ENCODE measurements around the gene CD2BP2.

Gene CD2BP2

GRCh38 chr16:30394592-30395154 is 39.6 kb upstream of the CD2BP2 start:
- Histone ChIP-seq H3K36me3 (ENCODE audit: control insufficient read depth, insufficient read depth, low read length) (peaks cover 21% of the 10 kb centered on the region), H3K27me3 (ENCODE audit: control insufficient read depth, insufficient read depth, low read length) (no peaks in the 10 kb centered on the region), H3K27ac (ENCODE audit: low read depth, low read length) (peak overlapping the region; percentile 97), H3K4me1 (ENCODE audit: control insufficient read depth, insufficient read depth, low read length) (peaks cover 20% of the 10 kb centered on the region), H3K9me3 (ENCODE audit: control insufficient read depth, insufficient read depth, low read depth, low read length) (no peaks in the 10 kb centered on the region), H3K9ac (ENCODE audit: low read length) (peak overlapping the region; percentile 93), H3K4me3 (ENCODE audit: low read depth, low read length) (peak overlapping the region; percentile 91)

DNA sequence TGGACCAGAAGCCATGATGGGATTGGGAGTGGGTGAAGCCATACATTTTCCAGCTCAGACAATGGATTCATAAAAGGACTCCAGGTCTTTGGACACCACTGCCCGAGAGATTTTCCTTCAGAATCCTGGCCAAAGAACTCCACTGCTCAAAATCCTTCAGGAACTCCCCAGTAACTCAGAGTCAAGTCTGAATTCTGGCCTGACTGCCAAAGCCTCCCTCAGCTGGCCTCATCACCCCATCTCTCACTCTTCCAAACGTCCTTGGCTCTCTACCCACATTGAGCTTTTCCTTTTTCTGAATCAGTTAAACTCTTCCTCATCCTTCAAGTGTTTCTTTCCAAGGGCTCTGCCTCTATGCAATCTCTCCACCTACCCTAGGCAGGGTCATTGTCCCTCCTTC is 28.4 kb upstream of the CD2BP2 start:
- Histone ChIP-seq H3K9me3 (ENCODE audit: control insufficient read depth, insufficient read depth, low read depth, low read length) (no peaks in the 10 kb centered on the region), H3K4me1 (ENCODE audit: control insufficient read depth, insufficient read depth, low read length) (peaks cover 12% of the 10 kb centered on the region), H3K27ac (ENCODE audit: low read depth, low read length) (no peak overlapping the region), H3K4me3 (ENCODE audit: low read depth, low read length) (no peak overlapping the region), H3K9ac (ENCODE audit: low read length) (no peak overlapping the region), H3K36me3 (ENCODE audit: control insufficient read depth, insufficient read depth, low read length) (no peaks in the 10 kb centered on the region), H3K27me3 (ENCODE audit: control insufficient read depth, insufficient read depth, low read length) (no peaks in the 10 kb centered on the region)

DNA sequence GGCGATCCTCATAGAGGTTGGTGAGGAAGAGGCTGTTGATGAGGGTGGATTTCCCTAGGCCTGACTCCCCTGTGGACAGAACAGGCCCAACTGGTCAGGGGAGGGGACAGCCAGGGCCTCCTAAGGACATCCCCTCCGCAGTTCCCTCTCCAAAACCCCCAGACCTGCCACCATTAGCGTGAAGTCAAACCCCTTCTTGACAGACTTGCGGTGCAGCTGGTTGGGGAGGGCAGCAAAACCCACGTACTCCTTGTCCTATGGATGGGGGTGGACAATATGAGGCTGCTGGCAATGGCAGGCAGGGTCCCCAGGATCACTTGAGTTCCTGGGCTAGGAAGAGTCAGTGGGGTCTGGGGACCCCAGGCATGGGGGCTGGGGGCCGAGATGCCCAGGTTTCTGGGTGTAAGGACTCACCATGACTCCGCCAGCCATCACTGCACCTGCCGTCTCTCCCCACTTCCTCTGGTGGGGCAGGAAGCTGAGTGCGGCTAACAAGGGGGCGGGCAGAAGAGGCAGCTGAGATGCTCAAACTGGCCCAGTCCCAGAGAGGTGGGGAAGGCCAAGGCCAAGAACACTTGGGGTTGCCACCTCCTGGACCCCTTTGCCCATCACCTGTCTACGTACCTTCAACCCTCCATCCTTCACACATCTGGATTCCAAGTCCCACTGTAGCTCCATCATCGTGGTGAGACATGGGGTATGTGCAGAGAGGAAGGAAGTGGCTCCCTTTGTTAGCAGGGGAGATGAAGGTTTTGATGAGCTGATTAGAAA is 27.2 kb upstream of the CD2BP2 start, which contains the start of gene SEPTIN1:
SEPTIN1 (minus strand) TSS at position 451 of the 771 bp plus-strand sequence; CDS start at position 432, 19 bp downstream.
- Histone ChIP-seq H3K27ac (ENCODE audit: low read depth, low read length) (no peak within 1 kb of the TSS), H3K9ac (ENCODE audit: low read length) (no peak within 1 kb of the TSS), H3K27me3 (ENCODE audit: control insufficient read depth, insufficient read depth, low read length) (no peaks in the 10 kb centered on the region), H3K4me3 (ENCODE audit: low read depth, low read length) (no peak within 1 kb of the TSS), H3K9me3 (ENCODE audit: control insufficient read depth, insufficient read depth, low read depth, low read length) (no peaks in the 10 kb centered on the region), H3K36me3 (ENCODE audit: control insufficient read depth, insufficient read depth, low read length) (no peaks in the 10 kb centered on the region), H3K4me1 (ENCODE audit: control insufficient read depth, insufficient read depth, low read length) (peaks cover 14% of the 10 kb centered on the region)

DNA sequence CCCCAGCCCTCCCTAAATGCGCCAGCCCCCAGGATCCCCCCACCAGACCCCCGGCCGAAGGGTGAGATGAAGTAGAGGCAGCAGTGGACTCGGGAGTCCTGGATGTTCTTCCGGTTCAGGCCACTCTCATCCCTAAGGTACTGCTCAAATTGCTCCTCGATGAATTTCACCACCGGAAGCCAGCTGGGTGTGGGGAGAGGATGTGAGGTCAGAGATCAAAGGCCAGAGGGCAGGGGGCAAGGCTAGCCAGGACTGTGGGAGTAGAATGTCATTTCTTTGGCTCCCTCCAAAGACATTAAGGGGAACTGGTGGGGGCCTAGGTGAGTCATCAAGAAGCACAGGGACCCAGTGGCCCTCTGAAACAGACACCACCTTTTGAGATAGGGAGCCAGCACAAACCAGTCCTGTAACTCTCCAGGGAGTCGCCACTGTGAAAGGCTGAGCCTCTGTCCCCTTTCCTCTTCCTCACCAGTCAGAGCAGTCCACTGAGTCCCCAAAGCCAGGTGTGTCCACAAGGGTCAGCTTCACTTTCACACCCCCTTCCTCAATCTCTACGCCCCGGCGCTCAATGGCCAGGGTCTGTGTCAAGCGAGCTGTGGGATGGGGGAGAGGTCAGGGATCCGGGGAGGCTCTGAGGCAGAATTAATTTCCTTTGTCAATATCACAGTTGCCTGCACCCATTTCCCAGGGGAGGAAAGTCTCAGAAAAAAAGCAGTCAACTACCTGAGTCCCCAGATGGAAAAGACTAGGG is 26.4 kb upstream of the CD2BP2 start:
- Histone ChIP-seq H3K27ac (ENCODE audit: low read depth, low read length) (no peak overlapping the region), H3K9me3 (ENCODE audit: control insufficient read depth, insufficient read depth, low read depth, low read length) (no peaks in the 10 kb centered on the region), H3K4me1 (ENCODE audit: control insufficient read depth, insufficient read depth, low read length) (peaks cover 21% of the 10 kb centered on the region), H3K36me3 (ENCODE audit: control insufficient read depth, insufficient read depth, low read length) (no peaks in the 10 kb centered on the region), H3K4me3 (ENCODE audit: low read depth, low read length) (no peak overlapping the region), H3K9ac (ENCODE audit: low read length) (no peak overlapping the region), H3K27me3 (ENCODE audit: control insufficient read depth, insufficient read depth, low read length) (no peaks in the 10 kb centered on the region)

DNA sequence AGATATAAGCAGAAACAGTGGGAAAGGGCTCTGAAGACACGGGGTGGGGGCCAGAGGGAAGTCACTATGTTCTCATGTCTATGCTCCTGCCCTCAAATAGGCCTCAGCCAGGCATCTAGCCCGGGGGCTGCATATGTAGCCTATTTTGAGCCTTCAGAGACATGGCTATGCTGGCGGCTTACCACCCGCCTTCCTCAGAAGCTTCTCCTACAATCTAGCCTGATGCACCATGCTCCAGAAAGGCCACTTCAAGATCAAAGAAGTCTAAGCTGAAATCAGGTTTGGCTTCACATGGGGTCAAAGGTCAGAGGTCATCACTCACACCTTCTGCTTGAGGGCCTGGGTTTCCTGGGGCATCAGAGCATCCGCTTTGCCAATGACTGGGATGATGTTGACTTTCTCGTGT is 25.7 kb upstream of the CD2BP2 start:
- Histone ChIP-seq H3K36me3 (ENCODE audit: control insufficient read depth, insufficient read depth, low read length) (no peaks in the 10 kb centered on the region), H3K27ac (ENCODE audit: low read depth, low read length) (no peak overlapping the region), H3K9ac (ENCODE audit: low read length) (no peak overlapping the region), H3K9me3 (ENCODE audit: control insufficient read depth, insufficient read depth, low read depth, low read length) (no peaks in the 10 kb centered on the region), H3K4me1 (ENCODE audit: control insufficient read depth, insufficient read depth, low read length) (peaks cover 25% of the 10 kb centered on the region), H3K4me3 (ENCODE audit: low read depth, low read length) (no peak overlapping the region), H3K27me3 (ENCODE audit: control insufficient read depth, insufficient read depth, low read length) (no peaks in the 10 kb centered on the region)

GRCh38 chr16:30380072-30380802 is 25.1 kb upstream of the CD2BP2 start:
- H3K9me3 ChIP-seq (ENCODE audit: control insufficient read depth, insufficient read depth, low read depth, low read length): no peaks in the 10 kb centered on the region
- H3K9ac ChIP-seq (ENCODE audit: low read length): no peak overlapping the region
- H3K36me3 ChIP-seq (ENCODE audit: control insufficient read depth, insufficient read depth, low read length): no peaks in the 10 kb centered on the region
- H3K4me3 ChIP-seq (ENCODE audit: low read depth, low read length): no peak overlapping the region
- peaks cover 29% of the 10 kb centered on the region for H3K4me1 ChIP-seq (ENCODE audit: control insufficient read depth, insufficient read depth, low read length)
- H3K27ac ChIP-seq (ENCODE audit: low read depth, low read length): no peak overlapping the region
- no peaks in the 10 kb centered on the region for H3K27me3 ChIP-seq (ENCODE audit: control insufficient read depth, insufficient read depth, low read length)

DNA sequence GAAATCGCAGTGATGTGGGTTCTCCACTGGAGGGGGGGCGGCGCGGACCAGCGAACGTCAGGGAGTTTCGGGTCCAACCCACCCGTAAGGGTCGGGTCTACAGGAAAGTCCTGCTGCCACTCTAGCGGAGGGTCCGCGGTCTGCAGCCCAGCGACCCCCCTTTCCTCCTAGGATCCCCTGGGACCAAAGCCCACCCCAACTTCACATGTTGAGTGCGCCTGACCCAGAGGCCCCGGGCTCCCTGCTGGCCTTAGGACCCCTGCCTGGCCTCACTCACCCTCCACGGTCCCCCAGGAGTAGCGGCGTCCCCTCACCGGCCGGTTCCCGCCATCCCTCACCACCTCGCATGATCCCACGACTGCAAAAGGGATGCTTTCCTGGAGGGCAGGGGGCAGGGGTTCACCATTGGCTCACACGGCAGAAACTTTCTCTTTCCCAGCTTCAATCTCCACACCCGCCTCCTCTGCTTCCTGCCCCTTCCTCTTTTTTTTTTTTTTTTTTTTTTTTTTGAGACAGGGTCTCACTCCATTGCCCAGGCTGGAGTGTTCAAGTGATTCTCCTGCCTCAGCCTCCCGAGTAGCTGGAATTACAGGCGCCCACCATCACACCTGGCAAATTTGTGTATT is 24.2 kb upstream of the CD2BP2 start:
- no peaks in the 10 kb centered on the region for H3K27me3 ChIP-seq (ENCODE audit: control insufficient read depth, insufficient read depth, low read length)
- H3K4me3 ChIP-seq (ENCODE audit: low read depth, low read length): peak overlapping the region; percentile 88
- no peaks in the 10 kb centered on the region for H3K9me3 ChIP-seq (ENCODE audit: control insufficient read depth, insufficient read depth, low read depth, low read length)
- H3K9ac ChIP-seq (ENCODE audit: low read length): peak overlapping the region; percentile 73
- peaks cover 29% of the 10 kb centered on the region for H3K4me1 ChIP-seq (ENCODE audit: control insufficient read depth, insufficient read depth, low read length)
- H3K27ac ChIP-seq (ENCODE audit: low read depth, low read length): no peak overlapping the region
- no peaks in the 10 kb centered on the region for H3K36me3 ChIP-seq (ENCODE audit: control insufficient read depth, insufficient read depth, low read length)

DNA sequence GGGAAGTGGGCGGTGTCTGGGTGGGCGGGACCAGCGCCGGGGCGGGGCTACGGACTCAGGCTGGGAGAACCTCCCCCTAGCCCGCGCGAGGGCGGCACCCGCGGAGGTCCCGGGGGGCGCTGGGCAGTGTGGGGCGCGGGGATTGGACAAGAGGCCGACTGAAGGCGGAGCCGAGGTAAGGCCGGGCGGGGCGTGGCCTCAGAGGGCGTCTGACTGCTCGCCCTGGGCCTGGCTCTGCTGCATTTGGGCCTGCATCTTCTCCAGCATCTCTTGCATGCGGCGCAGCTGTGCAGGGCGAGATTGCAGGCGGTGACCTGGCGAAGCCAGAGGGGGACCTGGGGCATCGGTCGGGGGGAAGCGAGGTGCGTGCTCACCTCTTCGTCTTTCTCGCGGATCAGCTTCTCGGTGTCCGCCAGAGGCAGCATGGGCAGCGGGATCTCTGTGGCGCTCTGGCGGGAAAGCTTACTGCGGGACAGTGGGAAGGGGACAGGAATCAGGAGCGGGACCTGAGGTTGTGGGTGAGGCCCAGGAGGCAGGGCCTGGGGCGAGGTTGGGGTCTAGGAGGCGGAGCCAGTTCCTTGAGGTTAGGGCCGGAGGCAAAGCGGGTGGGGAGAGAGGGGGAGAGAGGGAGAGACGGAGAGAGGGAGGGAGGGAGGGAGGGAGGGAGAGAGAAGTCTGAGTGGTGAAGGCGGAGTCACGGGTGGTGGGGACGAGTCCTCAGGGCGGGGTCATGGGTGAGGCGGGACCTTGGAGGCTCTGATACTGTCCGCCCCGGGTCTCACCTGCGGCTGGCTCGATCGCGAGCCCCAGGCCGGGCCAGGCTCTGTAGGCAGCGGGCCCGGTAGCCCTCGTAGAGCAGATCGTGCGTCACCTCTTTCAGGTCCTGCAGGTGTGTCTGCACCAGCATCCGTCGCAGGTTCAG is 23.4 kb upstream of the CD2BP2 start:
- Histone ChIP-seq H3K36me3 (ENCODE audit: control insufficient read depth, insufficient read depth, low read length) (no peaks in the 10 kb centered on the region), H3K9ac (ENCODE audit: low read length) (peak overlapping the region; percentile 87), H3K4me1 (ENCODE audit: control insufficient read depth, insufficient read depth, low read length) (peaks cover 29% of the 10 kb centered on the region), H3K27me3 (ENCODE audit: control insufficient read depth, insufficient read depth, low read length) (no peaks in the 10 kb centered on the region), H3K9me3 (ENCODE audit: control insufficient read depth, insufficient read depth, low read depth, low read length) (no peaks in the 10 kb centered on the region), H3K27ac (ENCODE audit: low read depth, low read length) (peak overlapping the region; percentile 98; the same call in 1 of the 2 replicates), H3K4me3 (ENCODE audit: low read depth, low read length) (peak overlapping the region; percentile 88)

DNA sequence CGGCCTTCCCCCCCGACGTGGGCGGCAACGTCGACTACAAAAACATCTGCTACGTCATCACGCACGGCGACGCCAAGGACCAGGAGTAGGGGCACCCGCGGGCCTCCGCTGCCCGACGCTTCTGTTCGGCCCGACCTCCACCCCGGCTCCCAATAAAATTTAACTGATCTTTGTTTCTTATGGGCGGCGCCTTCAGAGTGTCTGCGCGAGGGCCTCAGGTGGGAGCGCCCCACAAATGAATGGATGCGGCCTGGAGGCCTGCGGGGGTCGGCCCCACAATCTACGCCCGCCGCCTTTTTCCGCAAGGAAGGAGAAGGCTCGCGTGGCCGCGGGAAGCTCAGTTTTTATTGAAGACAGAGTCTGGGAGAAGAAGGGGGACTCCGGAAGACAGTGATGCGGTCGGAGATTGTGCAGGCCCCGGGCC is 22.7 kb upstream of the CD2BP2 start:
- Histone ChIP-seq H3K4me1 (ENCODE audit: control insufficient read depth, insufficient read depth, low read length) (peaks cover 29% of the 10 kb centered on the region), H3K27me3 (ENCODE audit: control insufficient read depth, insufficient read depth, low read length) (no peaks in the 10 kb centered on the region), H3K27ac (ENCODE audit: low read depth, low read length) (peak overlapping the region; percentile 98), H3K36me3 (ENCODE audit: control insufficient read depth, insufficient read depth, low read length) (no peaks in the 10 kb centered on the region), H3K4me3 (ENCODE audit: low read depth, low read length) (peak overlapping the region; percentile 74), H3K9ac (ENCODE audit: low read length) (peak overlapping the region; percentile 84), H3K9me3 (ENCODE audit: control insufficient read depth, insufficient read depth, low read depth, low read length) (no peaks in the 10 kb centered on the region)
